ENCODE measurements around the gene DNAJB8. TPM values are rescaled to one million over a fixed set of nuclear protein-coding genes. Genes with fewer than 3 reads are reported as not detected.

The DNAJB8 gene
- total and polyA plus RNA-seq, 3 experiments from 2014 or later, result not detected

DNA sequence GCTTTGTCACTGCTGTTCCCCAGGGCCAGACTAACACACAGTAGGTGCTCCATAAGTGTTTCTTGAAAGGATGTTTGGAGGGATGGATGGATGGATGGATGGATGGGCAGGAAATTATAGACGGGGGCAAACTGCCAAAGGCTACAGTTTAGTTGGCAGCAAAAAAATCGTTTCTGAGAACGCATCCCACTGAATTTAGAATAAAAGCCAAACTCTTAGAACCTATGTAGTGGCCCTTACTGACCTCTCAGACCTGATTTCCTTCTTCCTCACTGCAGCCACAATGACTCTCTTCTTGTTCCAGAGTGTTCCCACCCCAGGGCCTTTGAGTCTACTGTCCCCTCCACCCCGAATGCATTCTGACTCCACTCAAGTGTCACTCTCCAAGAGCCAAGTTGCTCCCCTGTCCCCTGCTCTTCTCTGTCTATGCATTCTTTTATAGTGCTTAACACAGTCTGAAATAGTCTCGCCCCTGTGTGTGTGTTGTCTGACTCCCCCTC lies 31.5 kb upstream of the DNAJB8 start:
- no peaks in the 10 kb centered on the region for H3K36me3 Mint-ChIP-seq
- Histone ChIP-seq H3K27me3 (ENCODE audit: insufficient read depth, low read length, poor library complexity, severe bottlenecking) (peaks cover 28% of the 10 kb centered on the region), H3K4me1 (ENCODE audit: insufficient read depth, low read length) (no peaks in the 10 kb centered on the region), H3K27ac (ENCODE audit: low read depth, low read length) (no peak overlapping the region), H3K9me3 (ENCODE audit: low read length) (no peaks in the 10 kb centered on the region), H3K36me3 (ENCODE audit: insufficient read depth, low read length) (no peaks in the 10 kb centered on the region), H3K4me3 (ENCODE audit: low read length) (no peak overlapping the region)
- H3K4me3 Mint-ChIP-seq, result peak overlapping the region; percentile 30 to 71 (median 58)
- H3K9me3 Mint-ChIP-seq, result no peaks in the 10 kb centered on the region
- ChIA-PET CTCF (interaction anchor here (1.0 to 1.9 kb wide), 8 partner anchors 56 to 403 kb away, joined by 3 to 11 read pairs (median 4); no protein-coding TSS in a partner anchor), POLR2A (no interaction called here)
- no peak overlapping the region for H3K27ac Mint-ChIP-seq
- peaks cover 55 to 89% of the 10 kb centered on the region in 2 donors for H3K27me3 Mint-ChIP-seq
- H3K4me1 Mint-ChIP-seq, result peaks cover 7 to 21% (median 8%) of the 10 kb centered on the region in 3 donors
- no peak for DNase-seq

- POLR2A ChIA-PET, result no interaction called here
- Histone ChIP-seq H3K36me3 (ENCODE audit: insufficient read depth, low read length) (no peaks in the 10 kb centered on the region), H3K4me3 (ENCODE audit: low read length) (no peak overlapping the region), H3K27ac (ENCODE audit: low read depth, low read length) (no peak overlapping the region), H3K4me1 (ENCODE audit: insufficient read depth, low read length) (no peaks in the 10 kb centered on the region), H3K27me3 (ENCODE audit: insufficient read depth, low read length, poor library complexity, severe bottlenecking) (peaks cover 29% of the 10 kb centered on the region), H3K9me3 (ENCODE audit: low read length) (no peaks in the 10 kb centered on the region)
- Mint-ChIP-seq H3K9me3 (no peaks in the 10 kb centered on the region), H3K27me3 (peaks cover 54 to 85% of the 10 kb centered on the region in 2 donors), H3K36me3 (no peaks in the 10 kb centered on the region), H3K4me1 (peaks cover 7 to 21% (median 8%) of the 10 kb centered on the region in 3 donors), H3K4me3 (peak overlapping the region; percentile 51 to 77 (median 70)), H3K27ac (no peak overlapping the region)
- CTCF ChIA-PET, result interaction anchor here (0.6 to 1.9 kb wide), 8 partner anchors 15 to 306 kb away, joined by 3 to 7 read pairs (median 3); no protein-coding TSS in a partner anchor
- DNase-seq, result peak; percentile 45 to 67 (median 53)
Measured at GRCh38 chr3:128497305-128498126, 30.8 kb upstream of the DNAJB8 start.

DNA sequence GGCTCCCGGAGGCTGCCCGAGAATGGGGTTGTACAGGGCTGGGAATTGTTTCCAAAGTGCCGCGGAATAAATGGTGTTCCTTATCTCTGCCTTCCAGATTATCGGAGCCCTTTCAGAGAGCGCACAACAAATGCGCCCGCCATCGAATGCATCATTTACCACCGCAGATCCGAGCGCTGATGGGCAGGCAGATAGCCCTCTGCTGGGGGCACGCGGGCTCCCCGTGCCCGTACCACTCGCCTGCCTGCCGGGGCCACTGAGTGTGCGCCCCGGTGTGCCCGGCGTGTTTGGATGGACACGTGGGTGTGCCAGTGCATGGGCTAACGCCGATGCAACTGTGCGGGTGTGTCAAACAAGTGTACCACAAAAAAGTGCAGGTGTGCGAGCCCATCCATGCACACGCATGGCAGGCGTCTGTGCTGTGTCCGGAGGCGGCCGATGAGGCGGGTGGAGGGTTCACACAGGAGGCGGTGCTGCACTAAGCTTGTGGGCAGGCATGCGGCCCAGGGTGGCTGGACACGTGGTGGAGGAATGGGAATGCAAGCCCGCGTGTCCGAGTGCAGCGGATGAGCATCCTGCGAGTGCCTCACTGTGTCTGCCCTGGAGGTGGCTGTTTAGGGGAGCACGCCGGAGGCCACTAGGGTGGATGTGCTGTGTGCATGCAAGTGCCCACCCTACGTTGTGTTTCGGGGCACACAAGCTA lies 30.1 kb upstream of the DNAJB8 start:
- H3K4me3 Mint-ChIP-seq, result peak overlapping the region in 6 of 7 donors; percentile 67 to 79 (median 72)
- peaks cover 36% of the 10 kb centered on the region for H3K27me3 ChIP-seq (ENCODE audit: insufficient read depth, low read length, poor library complexity, severe bottlenecking)
- H3K36me3 ChIP-seq (ENCODE audit: insufficient read depth, low read length), result no peaks in the 10 kb centered on the region
- H3K9me3 ChIP-seq (ENCODE audit: low read length), result no peaks in the 10 kb centered on the region
- no peaks in the 10 kb centered on the region for H3K36me3 Mint-ChIP-seq
- peaks cover 57 to 84% of the 10 kb centered on the region in 2 donors for H3K27me3 Mint-ChIP-seq
- no peak overlapping the region for H3K4me3 ChIP-seq (ENCODE audit: low read length)
- POLR2A ChIA-PET, result no interaction called here
- peaks cover 8 to 26% (median 12%) of the 10 kb centered on the region in 3 donors for H3K4me1 Mint-ChIP-seq
- H3K9me3 Mint-ChIP-seq, result no peaks in the 10 kb centered on the region
- CTCF ChIA-PET, result interaction anchor here (0.7 to 1.8 kb wide), 5 partner anchors 14 to 179 kb away, joined by 3 to 7 read pairs (median 3); no protein-coding TSS in a partner anchor
- peaks cover 3% of the 10 kb centered on the region for H3K4me1 ChIP-seq (ENCODE audit: insufficient read depth, low read length)
- no peak overlapping the region for H3K27ac ChIP-seq (ENCODE audit: low read depth, low read length)
- H3K27ac Mint-ChIP-seq, result no peak overlapping the region
- peak in 1 of 5 donors; percentile 50 for DNase-seq

DNA sequence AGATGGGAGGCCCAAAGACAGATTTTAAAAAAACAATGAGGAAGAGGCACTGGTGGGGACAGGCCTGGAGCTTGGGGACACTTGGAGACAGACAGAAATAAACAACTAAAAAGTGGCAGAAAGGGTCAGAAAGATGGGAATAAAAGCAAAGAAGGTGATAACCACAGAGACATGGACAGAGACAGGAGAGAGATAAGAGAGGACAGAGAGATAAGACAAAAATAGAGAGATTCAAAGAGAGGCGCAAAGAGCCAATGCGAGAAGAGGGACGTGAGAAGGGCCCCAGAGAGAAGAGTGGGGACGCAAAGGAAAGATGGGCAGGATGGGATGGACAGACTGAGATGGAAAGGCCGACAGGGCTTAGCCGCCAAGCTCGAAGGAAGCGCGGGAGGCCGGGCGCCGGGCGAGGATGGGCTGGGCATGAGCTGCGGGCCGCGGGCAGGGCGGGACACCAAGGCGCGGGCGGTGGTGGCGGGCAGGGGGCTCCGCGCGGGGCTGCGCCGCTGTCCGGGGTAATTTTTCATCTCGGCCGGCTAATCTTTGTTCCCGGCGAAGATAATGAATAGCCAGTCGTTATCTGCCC lies 29.4 kb upstream of the DNAJB8 start:
- Mint-ChIP-seq H3K4me3 (peak overlapping the region in 6 of 7 donors; percentile 13 to 82 (median 50)), H3K4me1 (peaks cover 8 to 33% (median 18%) of the 10 kb centered on the region in 3 donors)
- H3K27me3 ChIP-seq (ENCODE audit: insufficient read depth, low read length, poor library complexity, severe bottlenecking), result peaks cover 42% of the 10 kb centered on the region

DNA sequence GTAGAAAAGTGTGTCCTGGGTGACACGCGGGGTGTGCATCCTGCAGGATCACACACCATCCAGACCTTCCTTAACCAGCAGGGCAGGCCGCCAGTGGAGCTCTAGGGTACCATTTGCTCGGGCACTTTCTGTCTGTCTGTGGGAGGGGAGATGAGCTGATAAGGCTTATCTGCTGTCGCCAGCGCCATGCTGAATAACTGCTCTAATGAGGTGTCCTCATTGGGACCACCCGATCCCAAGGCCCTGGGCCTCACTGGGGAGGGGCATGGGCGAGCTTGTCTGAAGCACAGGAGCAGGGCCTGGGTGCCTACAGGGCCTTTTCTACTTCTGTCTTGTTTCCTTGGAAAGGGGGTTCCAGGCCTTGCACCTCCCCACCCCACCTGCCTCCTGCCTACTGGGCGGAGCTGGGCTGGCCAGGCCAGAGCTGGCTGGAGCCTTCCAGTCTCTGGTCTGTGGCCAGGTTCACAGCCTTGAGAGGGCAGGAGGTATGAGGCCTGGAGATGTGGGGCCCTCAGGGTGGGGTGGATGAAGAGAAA lies 28.8 kb upstream of the DNAJB8 start:
- no peak for DNase-seq
- H3K4me1 ChIP-seq (ENCODE audit: insufficient read depth, low read length), result peaks cover 15% of the 10 kb centered on the region
- H3K4me3 Mint-ChIP-seq, result peak overlapping the region in 4 of 7 donors; percentile 44 to 82 (median 53)
- peaks cover 48% of the 10 kb centered on the region for H3K27me3 ChIP-seq (ENCODE audit: insufficient read depth, low read length, poor library complexity, severe bottlenecking)
- no peak overlapping the region for H3K27ac ChIP-seq (ENCODE audit: low read depth, low read length)
- ChIA-PET POLR2A (no interaction called here), CTCF (interaction anchor here (0.9 kb wide), 1 partner anchor 11 kb away, joined by 3 read pairs; no protein-coding TSS in a partner anchor)
- H3K36me3 ChIP-seq (ENCODE audit: insufficient read depth, low read length), result no peaks in the 10 kb centered on the region
- H3K4me1 Mint-ChIP-seq, result peaks cover 8 to 37% (median 18%) of the 10 kb centered on the region in 3 donors
- H3K27ac Mint-ChIP-seq, result no peak overlapping the region
- no peaks in the 10 kb centered on the region for H3K36me3 Mint-ChIP-seq
- H3K27me3 Mint-ChIP-seq, result peaks cover 65 to 81% of the 10 kb centered on the region in 2 donors
- no peak overlapping the region for H3K4me3 ChIP-seq (ENCODE audit: low read length)
- no peaks in the 10 kb centered on the region for H3K9me3 Mint-ChIP-seq
- no peaks in the 10 kb centered on the region for H3K9me3 ChIP-seq (ENCODE audit: low read length)

More for the DNA sequence above, 29.4 kb upstream of the DNAJB8 start:
- H3K36me3 Mint-ChIP-seq, result no peaks in the 10 kb centered on the region
- DNase-seq, result no peak
- Histone ChIP-seq H3K27ac (ENCODE audit: low read depth, low read length) (no peak overlapping the region), H3K36me3 (ENCODE audit: insufficient read depth, low read length) (no peaks in the 10 kb centered on the region), H3K9me3 (ENCODE audit: low read length) (no peaks in the 10 kb centered on the region), H3K4me3 (ENCODE audit: low read length) (no peak overlapping the region), H3K4me1 (ENCODE audit: insufficient read depth, low read length) (peaks cover 9% of the 10 kb centered on the region)
- ChIA-PET POLR2A (no interaction called here), CTCF (interaction anchor here (0.9 to 1.8 kb wide), 2 partner anchors 10 to 54 kb away, joined by 3 read pairs; no protein-coding TSS in a partner anchor)
- no peak overlapping the region for H3K27ac Mint-ChIP-seq
- no peaks in the 10 kb centered on the region for H3K9me3 Mint-ChIP-seq
- H3K27me3 Mint-ChIP-seq, result peaks cover 63 to 83% of the 10 kb centered on the region in 2 donors

DNA sequence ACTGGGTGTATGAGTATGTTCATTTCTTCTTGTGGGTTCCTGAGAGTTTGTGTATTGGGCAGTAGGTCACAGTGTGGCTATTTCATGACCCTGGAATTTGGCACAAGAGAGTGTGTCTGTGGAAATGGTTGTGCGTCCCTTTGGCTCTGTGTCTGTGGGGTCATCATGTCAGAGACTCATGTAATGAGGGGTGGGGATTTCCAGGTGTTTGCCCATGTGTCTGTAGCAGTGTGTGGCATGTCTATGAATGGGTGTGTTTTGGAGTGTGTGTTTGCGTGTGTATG lies 27.6 kb upstream of the DNAJB8 start:
- ChIA-PET POLR2A (no interaction called here), CTCF (no interaction called here)
- Mint-ChIP-seq H3K27ac (no peak overlapping the region), H3K36me3 (no peaks in the 10 kb centered on the region), H3K27me3 (peaks cover 66 to 81% of the 10 kb centered on the region in 2 donors), H3K4me3 (peak overlapping the region in 4 of 7 donors; percentile 1 to 29 (median 10)), H3K4me1 (peaks cover 13 to 48% (median 24%) of the 10 kb centered on the region in 3 donors), H3K9me3 (no peaks in the 10 kb centered on the region)
- DNase-seq, result no peak
- H3K36me3 ChIP-seq (ENCODE audit: insufficient read depth, low read length), result no peaks in the 10 kb centered on the region
- no peak overlapping the region for H3K4me3 ChIP-seq (ENCODE audit: low read length)
- peaks cover 58% of the 10 kb centered on the region for H3K27me3 ChIP-seq (ENCODE audit: insufficient read depth, low read length, poor library complexity, severe bottlenecking)
- peaks cover 24% of the 10 kb centered on the region for H3K4me1 ChIP-seq (ENCODE audit: insufficient read depth, low read length)
- no peaks in the 10 kb centered on the region for H3K9me3 ChIP-seq (ENCODE audit: low read length)
- no peak overlapping the region for H3K27ac ChIP-seq (ENCODE audit: low read depth, low read length)

DNA sequence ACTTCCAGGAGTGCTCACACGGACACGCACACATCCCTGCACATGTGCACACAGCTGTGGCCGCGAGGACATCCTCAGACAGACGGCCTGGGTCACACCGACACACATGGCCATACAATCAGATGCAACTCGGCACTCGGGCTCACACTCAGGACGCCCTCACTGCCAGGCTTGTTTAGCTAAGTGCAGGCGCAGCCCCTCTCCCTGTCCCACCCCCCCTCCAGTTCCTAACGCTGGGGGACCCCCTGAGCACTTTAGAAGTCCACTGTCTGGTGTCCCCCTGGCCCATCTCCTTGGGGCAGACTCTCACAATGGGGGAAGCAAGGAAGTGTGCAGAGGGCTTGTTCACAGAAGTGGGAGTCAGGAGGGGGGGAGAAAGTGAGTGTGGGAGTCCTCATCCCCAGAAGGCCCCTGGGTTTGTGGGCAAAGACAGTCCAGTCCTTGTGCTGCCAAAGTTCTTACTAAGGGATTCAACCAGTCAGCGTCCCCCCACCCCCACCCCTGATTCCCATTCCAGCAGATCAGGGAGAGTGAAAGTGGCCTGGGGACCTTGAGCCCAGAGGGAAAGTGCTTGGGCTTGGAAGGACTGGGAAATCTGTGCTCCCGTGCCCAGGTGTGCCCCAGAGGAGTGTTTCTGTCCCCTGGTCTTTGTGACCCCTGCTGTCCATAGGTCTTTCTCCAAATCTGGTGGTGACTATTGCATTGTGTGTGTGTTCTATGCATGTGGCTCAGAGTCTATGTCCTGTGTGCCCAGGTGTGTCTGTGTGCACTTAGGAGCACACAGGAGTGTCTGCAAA lies 27.1 kb upstream of the DNAJB8 start:
- Mint-ChIP-seq H3K36me3 (no peaks in the 10 kb centered on the region), H3K27ac (peak overlapping the region in 1 of 8 donors; percentile 67), H3K27me3 (peaks cover 65 to 76% of the 10 kb centered on the region in 2 donors), H3K4me3 (peak overlapping the region in 5 of 7 donors; percentile 1 to 63 (median 42)), H3K4me1 (peaks cover 13 to 48% (median 24%) of the 10 kb centered on the region in 3 donors), H3K9me3 (no peaks in the 10 kb centered on the region)
- Histone ChIP-seq H3K36me3 (ENCODE audit: insufficient read depth, low read length) (no peaks in the 10 kb centered on the region), H3K9me3 (ENCODE audit: low read length) (no peaks in the 10 kb centered on the region), H3K27me3 (ENCODE audit: insufficient read depth, low read length, poor library complexity, severe bottlenecking) (peaks cover 56% of the 10 kb centered on the region), H3K4me1 (ENCODE audit: insufficient read depth, low read length) (peaks cover 25% of the 10 kb centered on the region), H3K4me3 (ENCODE audit: low read length) (no peak overlapping the region), H3K27ac (ENCODE audit: low read depth, low read length) (no peak overlapping the region)
- DNase-seq, result no peak
- ChIA-PET CTCF (no interaction called here), POLR2A (no interaction called here)

Data from CD8-positive, alpha-beta memory T cell (primary cell).